Esophagus muscularis mucosa (tissue), 4 donors: ENCODE data around the gene SOX8. TPM values are rescaled to one million over a fixed set of nuclear protein-coding genes. Genes with fewer than 3 reads are reported as not detected.
"Not testable (repeated sequence)": the region's sequence is repeated elsewhere in the genome, so short reads cannot be mapped to it uniquely, and the experiment has no call there.

Experiments used
- DNase-seq: peaks from one replicate; pipeline ENCODE4 v3.0.0-alpha.2; 2017; ENCODE audit errors: extremely low spot score
- H3K27ac ChIP-seq, 4 donors: fragments of 200-600 bp; sonication (generic); replicated peaks in 1 of 4; 1 replicate in 3 of 4; 2 replicates in 1 of 4; pipeline ENCODE4 v1.5.1; 2016 to 2019; ENCODE audit warnings: mild to moderate bottlenecking in 1 of 4
- H3K27me3 ChIP-seq, 4 donors: fragments of 200-600 bp; sonication (generic); one replicate each; pipeline versions ENCODE4 v1.5.1 to v1.6.0; 2016 to 2019
- H3K36me3 ChIP-seq, 4 donors: fragments of 200-600 bp; sonication (generic); one replicate each; pipeline ENCODE4 v1.5.1; 2016 to 2019
- H3K4me1 ChIP-seq, 4 donors: fragments of 200-600 bp; sonication (generic); one replicate each; pipeline ENCODE4 v1.5.1; 2016 to 2019
- H3K4me3 ChIP-seq, 4 donors: fragments of 200-600 bp; sonication (generic); 1 replicate in 2 of 4; 2 replicates in 2 of 4; pipeline ENCODE4 v1.5.1; 2016 to 2019; ENCODE audit warnings: mild to moderate bottlenecking in 4 of 4, moderate library complexity in 1 of 4
- H3K9me3 ChIP-seq, 4 donors: fragments of 200-600 bp; sonication (generic); 1 replicate in 3 of 4; 2 replicates in 1 of 4; pipeline ENCODE4 v1.5.1; 2016 to 2019
- CTCF ChIP-seq, 3 experiments: fragments of 200-600 bp in 2 of 3; fragments of 450-650 bp in 1 of 3; sonication (generic) in 2 of 3; IDR thresholded peaks; one replicate each; pipeline ENCODE4 v1.5.1; 2017 to 2019; ENCODE audit warnings: antibody characterized with exemption in 3 of 3, mild to moderate bottlenecking in 2 of 3, moderate library complexity in 1 of 3
- EP300 ChIP-seq: sonication (generic); formaldehyde crosslinking; IDR thresholded peaks from one replicate; pipeline ENCODE4 v1.6.1; 2017; ENCODE audit warnings: antibody characterized with exemption
- POLR2A ChIP-seq: fragments of 450-650 bp; IDR thresholded peaks from one replicate; pipeline ENCODE4 v1.6.1; 2017; ENCODE audit warnings: antibody characterized with exemption, moderate library complexity, mild to moderate bottlenecking, low read depth
- POLR2AphosphoS5 ChIP-seq, 2 donors: sonication (generic); formaldehyde crosslinking; IDR thresholded peaks; one replicate each; pipeline ENCODE4 v1.6.1; 2017; ENCODE audit warnings: antibody characterized with exemption in 2 of 2
- WGBS: methylation state at CpG from one replicate; pipeline ENCODE4 v1.1.5; 2018; 5-methylcytosine and 5-hydroxymethylcytosine counted together
- intact Hi-C: fragments of 100-400 bp; cut with DNase I; formaldehyde crosslinking; loops from one replicate; pipeline ENCODE4 v1.15.1; 2023
- total RNA-seq, 4 donors: library from RNA; depleted of rRNA; stranded (reverse); fragments of >200 nt; gene quantifications; one replicate each; pipeline versions ENCODE4 v1.1.0 to v1.2.1, GENCODE V29; 2016

Gene SOX8
- total RNA-seq, 4 donors from 2014 or later, result 4.1 to 4.6 (median 4.3) TPM

GRCh38 chr16:946048-946395, 35.5 kb upstream of the SOX8 start:
- no peak for DNase-seq
- H3K27me3 ChIP-seq, result no peaks in the 10 kb centered on the region
- no peaks in the 10 kb centered on the region for H3K4me1 ChIP-seq
- peaks cover 0 to 16% (median 3%) of the 10 kb centered on the region in 4 donors for H3K9me3 ChIP-seq
- WGBS, result 97% methylated on average over 7 of the region's 8 CpGs
- peaks cover 17 to 43% (median 33%) of the 10 kb centered on the region in 4 donors for H3K36me3 ChIP-seq
- H3K4me3 ChIP-seq, result no peak overlapping the region
- TF ChIP-seq CTCF (IDR thresholded peaks at IDR 0.05) (no peak), POLR2AphosphoS5 (IDR thresholded peaks at IDR 0.05) (no peak), POLR2A (no peak), EP300 (no peak)
- H3K27ac ChIP-seq, result no peak overlapping the region
- intact Hi-C loops, result no loop called here

- Histone ChIP-seq H3K27me3 (no peaks in the 10 kb centered on the region), H3K27ac (no peak overlapping the region), H3K4me3 (no peak overlapping the region), H3K9me3 (peaks cover 0 to 4% (median 2%) of the 10 kb centered on the region in 4 donors), H3K4me1 (no peaks in the 10 kb centered on the region), H3K36me3 (peaks cover 26 to 51% (median 39%) of the 10 kb centered on the region in 4 donors)
- TF ChIP-seq CTCF (IDR thresholded peaks at IDR 0.05) (no peak), EP300 (no peak), POLR2A (no peak), POLR2AphosphoS5 (IDR thresholded peaks at IDR 0.05) (no peak)
- no peak for DNase-seq
- 85% methylated on average over 20 of the region's 21 CpGs for WGBS
- intact Hi-C loops, result no loop called here
Observed at GRCh38 chr16:947255-947921, 34.2 kb upstream of the SOX8 start.

GRCh38 chr16:947922-948303, 33.7 kb upstream of the SOX8 start:
- H3K27me3 ChIP-seq, H3K27ac ChIP-seq, H3K4me3 ChIP-seq, DNase-seq, H3K4me1 ChIP-seq, H3K9me3 ChIP-seq, intact Hi-C loops: not testable (repeated sequence)
- WGBS, result 72% methylated on average over 17 of the region's 17 CpGs
- peaks cover 24 to 52% (median 41%) of the 10 kb centered on the region in 4 donors for H3K36me3 ChIP-seq

- H3K27me3 ChIP-seq, intact Hi-C loops, DNase-seq, H3K4me3 ChIP-seq, H3K4me1 ChIP-seq, H3K27ac ChIP-seq, H3K9me3 ChIP-seq: not testable (repeated sequence)
- 65% methylated on average over 18 of the region's 18 CpGs for WGBS
- H3K36me3 ChIP-seq, result peaks cover 24 to 52% (median 41%) of the 10 kb centered on the region in 4 donors
Observed at GRCh38 chr16:948767-949166, 32.8 kb upstream of the SOX8 start.

- H3K36me3 ChIP-seq, result peaks cover 28 to 53% (median 41%) of the 10 kb centered on the region in 4 donors
- H3K27me3 ChIP-seq, H3K4me1 ChIP-seq, H3K4me3 ChIP-seq, intact Hi-C loops, H3K27ac ChIP-seq, H3K9me3 ChIP-seq, DNase-seq: not testable (repeated sequence)
- WGBS, result 77% methylated on average over 26 of the region's 27 CpGs
Observed at GRCh38 chr16:950733-951573, 30.6 kb upstream of the SOX8 start.

- WGBS, result 90% methylated on average over 14 of the region's 22 CpGs
- H3K36me3 ChIP-seq, result peaks cover 20 to 46% (median 33%) of the 10 kb centered on the region in 4 donors
- no peak for DNase-seq
- H3K9me3 ChIP-seq, result no peaks in the 10 kb centered on the region
- TF ChIP-seq POLR2A (no peak), POLR2AphosphoS5 (IDR thresholded peaks at IDR 0.05) (no peak), CTCF (IDR thresholded peaks at IDR 0.05) (no peak), EP300 (no peak)
- H3K4me1 ChIP-seq, result no peaks in the 10 kb centered on the region
- no peak overlapping the region for H3K4me3 ChIP-seq
- H3K27me3 ChIP-seq, result no peaks in the 10 kb centered on the region
- H3K27ac ChIP-seq, result no peak overlapping the region
- intact Hi-C loops, result no loop called here
Observed at GRCh38 chr16:951660-952301, 29.8 kb upstream of the SOX8 start.
